ENCODE data around the gene LCE1E. TPM values are rescaled to one million over a fixed set of nuclear protein-coding genes. Genes with fewer than 3 reads are reported as not detected.

LCE1E gene
- total RNA-seq, 1 experiment from 2014 or later: not detected

- TF ChIP-seq, protein P1, sequence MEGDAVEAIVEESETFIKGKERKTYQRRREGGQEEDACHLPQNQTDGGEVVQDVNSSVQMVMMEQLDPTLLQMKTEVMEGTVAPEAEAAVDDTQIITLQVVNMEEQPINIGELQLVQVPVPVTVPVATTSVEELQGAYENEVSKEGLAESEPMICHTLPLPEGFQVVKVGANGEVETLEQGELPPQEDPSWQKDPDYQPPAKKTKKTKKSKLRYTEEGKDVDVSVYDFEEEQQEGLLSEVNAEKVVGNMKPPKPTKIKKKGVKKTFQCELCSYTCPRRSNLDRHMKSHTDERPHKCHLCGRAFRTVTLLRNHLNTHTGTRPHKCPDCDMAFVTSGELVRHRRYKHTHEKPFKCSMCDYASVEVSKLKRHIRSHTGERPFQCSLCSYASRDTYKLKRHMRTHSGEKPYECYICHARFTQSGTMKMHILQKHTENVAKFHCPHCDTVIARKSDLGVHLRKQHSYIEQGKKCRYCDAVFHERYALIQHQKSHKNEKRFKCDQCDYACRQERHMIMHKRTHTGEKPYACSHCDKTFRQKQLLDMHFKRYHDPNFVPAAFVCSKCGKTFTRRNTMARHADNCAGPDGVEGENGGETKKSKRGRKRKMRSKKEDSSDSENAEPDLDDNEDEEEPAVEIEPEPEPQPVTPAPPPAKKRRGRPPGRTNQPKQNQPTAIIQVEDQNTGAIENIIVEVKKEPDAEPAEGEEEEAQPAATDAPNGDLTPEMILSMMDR (IDR thresholded peaks at IDR 0.05): no peak
- TF ChIP-seq REST (IDR thresholded peaks at IDR 0.05; ENCODE audit: insufficient read depth in 1 of 2, low read depth in 2 of 2, low read length in 1 of 2): no peak
- TF ChIP-seq POLR2AphosphoS5 (IDR thresholded peaks at IDR 0.05; ENCODE audit: low read depth, low read length): no peak
- no peak for TF ChIP-seq SIN3A (IDR thresholded peaks at IDR 0.05; ENCODE audit: borderline replicate concordance, insufficient read depth, low read depth, low read length)
- no peak for TF ChIP-seq TCF7L2 (IDR thresholded peaks at IDR 0.05; ENCODE audit: low read depth, low read length)
- DNase-seq (ENCODE audit: low read depth, low spot score) (no peak), ATAC-seq (no peak)
- Histone ChIP-seq H3K27me3 (ENCODE audit: control insufficient read depth, insufficient read depth, low read length) (no peaks in the 10 kb centered on the region), H3K4me3 (ENCODE audit: low read depth in 2 of 2, low read length in 2 of 2) (no peak overlapping the region), H3K9me3 (ENCODE audit: control insufficient read depth, insufficient read depth, low read depth, low read length) (no peaks in the 10 kb centered on the region), H3K27ac (ENCODE audit: low read length) (no peak overlapping the region), H3K4me1 (ENCODE audit: control insufficient read depth, insufficient read depth, low read length) (no peaks in the 10 kb centered on the region), H3K36me3 (ENCODE audit: control insufficient read depth, insufficient read depth, low read length) (no peaks in the 10 kb centered on the region)
- in situ Hi-C loops (cut with HindIII; ENCODE audit: low pct_unique_long_range_greater_than_20kb, low sequenced_read_pairs) (no loop called here), intact Hi-C loops (cut with micrococcal nuclease; ENCODE audit: unreplicated experiment) (no loop called here)
- BruUV-seq (replicated peaks): no TSS peak
- POLR2A ChIA-PET: no interaction called here
- CTCF ChIA-PET: no interaction called here
Observed at GRCh38 chr1:152768847-152769533, 17.1 kb upstream of the LCE1E start.

DNA sequence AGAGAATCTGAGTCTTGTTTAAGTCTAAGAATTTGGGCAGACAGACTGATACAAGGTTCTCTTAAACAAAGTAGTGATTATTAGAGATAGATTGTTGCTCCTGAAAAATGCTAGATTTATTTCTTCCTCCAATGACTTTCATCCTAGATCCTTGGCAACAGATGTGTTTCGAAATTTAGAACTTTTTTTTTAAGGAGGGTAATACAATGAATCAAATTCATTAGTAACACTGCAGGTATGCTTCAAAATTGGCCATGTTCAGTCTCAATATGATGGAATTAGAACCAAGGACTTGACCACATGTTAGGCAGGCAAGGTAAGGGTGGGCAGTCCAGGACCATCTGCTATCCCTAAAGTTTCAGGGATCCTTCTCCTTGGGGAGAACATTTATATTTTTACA is 15.6 kb upstream of the LCE1E start:
- TF ChIP-seq TCF7L2 (IDR thresholded peaks at IDR 0.05; ENCODE audit: low read depth, low read length) (no peak), POLR2AphosphoS5 (IDR thresholded peaks at IDR 0.05; ENCODE audit: low read depth, low read length) (no peak), SIN3A (IDR thresholded peaks at IDR 0.05; ENCODE audit: borderline replicate concordance, insufficient read depth, low read depth, low read length) (no peak), REST (IDR thresholded peaks at IDR 0.05; ENCODE audit: insufficient read depth in 1 of 2, low read depth in 2 of 2, low read length in 1 of 2) (no peak)
- TF ChIP-seq, protein P1 (IDR thresholded peaks at IDR 0.05): no peak
- H3K27me3 ChIP-seq (ENCODE audit: control insufficient read depth, insufficient read depth, low read length): no peaks in the 10 kb centered on the region
- H3K4me1 ChIP-seq (ENCODE audit: control insufficient read depth, insufficient read depth, low read length): no peaks in the 10 kb centered on the region
- CTCF ChIA-PET: no interaction called here
- no peak for ATAC-seq
- in situ Hi-C loops (cut with HindIII; ENCODE audit: low pct_unique_long_range_greater_than_20kb, low sequenced_read_pairs): no loop called here
- POLR2A ChIA-PET: no interaction called here
- no peaks in the 10 kb centered on the region for H3K36me3 ChIP-seq (ENCODE audit: control insufficient read depth, insufficient read depth, low read length)
- BruUV-seq (replicated peaks): no TSS peak
- DNase-seq (ENCODE audit: low read depth, low spot score): no peak
- no peak overlapping the region for H3K27ac ChIP-seq (ENCODE audit: low read length)
- intact Hi-C loops (cut with micrococcal nuclease; ENCODE audit: unreplicated experiment): no loop called here
- no peak overlapping the region for H3K4me3 ChIP-seq (ENCODE audit: low read depth in 2 of 2, low read length in 2 of 2)
- H3K9me3 ChIP-seq (ENCODE audit: control insufficient read depth, insufficient read depth, low read depth, low read length): no peaks in the 10 kb centered on the region

Data from Panc1 (cell line).